H1 (cell line): ENCODE data around the gene CNOT6. TPM values are rescaled to one million over a fixed set of nuclear protein-coding genes. Genes with fewer than 3 reads are reported as not detected.
A peak's percentile ranks its signal among the peaks of the same experiment; 100 is the strongest.

Source experiments
- CTCF ChIA-PET: fragments of 300-600 bp; sonication (Branson Sonifier 250); formaldehyde crosslinking; loops from one replicate; lab custom pipeline; 2021; ENCODE audit not compliant: partially characterized antibody; lab: Charles Lee
- POLR2A ChIA-PET: fragments of 300-600 bp; sonication (Branson Sonifier 250); formaldehyde crosslinking; loops from one replicate; lab custom pipeline; 2021; ENCODE audit warnings: inconsistent platforms; ENCODE audit not compliant: partially characterized antibody; lab: Charles Lee
- DNase-seq, 2 experiments: peaks; one replicate each; pipeline versions ENCODE4 v3.0.0 to v3.0.0-alpha.2; 2010 to 2022; ENCODE audit warnings: low spot score in 2 of 2, low read depth in 1 of 2, mixed read lengths in 1 of 2
- FAIRE-seq: peaks from 2 replicates; lab custom pipeline; 2011; peaks lifted over from hg19 to GRCh38; lab: Jason Lieb, UNC
- H2AFZ ChIP-seq: 2 replicates; pipeline ENCODE4 v1.8.1; 2012; ENCODE audit warnings: low read length, inconsistent platforms
- H2AK5ac ChIP-seq: 2 replicates; pipeline ENCODE4 v1.6.1; 2013; ENCODE audit warnings: low read depth, low read length
- H2BK120ac ChIP-seq: replicated peaks from 2 replicates; pipeline ENCODE3; 2013; ENCODE audit warnings: low read depth, low read length, inconsistent platforms
- H2BK12ac ChIP-seq: 2 replicates; pipeline ENCODE4 v1.6.1; 2013; ENCODE audit warnings: low read depth, low read length
- H2BK15ac ChIP-seq: 2 replicates; pipeline ENCODE4 v1.6.1; 2013; ENCODE audit warnings: low read length
- H2BK20ac ChIP-seq: 2 replicates; pipeline ENCODE4 v1.6.1; 2013; ENCODE audit warnings: low read length
- H2BK5ac ChIP-seq: 2 replicates; pipeline ENCODE4 v1.6.1; 2013; ENCODE audit warnings: low read depth, low read length
- H3K14ac ChIP-seq: 2 replicates; pipeline ENCODE4 v1.6.1; 2013; ENCODE audit warnings: inconsistent platforms; ENCODE audit not compliant: insufficient read length
- H3K18ac ChIP-seq: 2 replicates; pipeline ENCODE4 v1.6.1; 2013; ENCODE audit warnings: low read length; ENCODE audit errors: extremely low read depth
- H3K23ac ChIP-seq: 2 replicates; pipeline ENCODE4 v1.6.1; 2013; ENCODE audit warnings: inconsistent platforms; ENCODE audit not compliant: insufficient read length
- H3K23me2 ChIP-seq: 2 replicates; pipeline ENCODE4 v1.6.1; 2013; ENCODE audit warnings: low read depth, low read length
- H3K27ac ChIP-seq: 2 replicates; pipeline ENCODE4 v1.6.1; 2011; ENCODE audit warnings: low read depth, low read length, inconsistent platforms
- H3K27me3 ChIP-seq, 4 experiments: replicated peaks in 1 of 4; 1 replicate in 1 of 4; 2 replicates in 3 of 4; pipeline versions ENCODE4 v1.6.1 to v1.8.1; 2011 to 2013; ENCODE audit warnings: low read length in 3 of 4, mild to moderate bottlenecking in 3 of 4, inconsistent platforms in 2 of 4, mixed read lengths in 2 of 4, moderate library complexity in 1 of 4; ENCODE audit not compliant: control insufficient read depth in 3 of 4, insufficient read depth in 3 of 4; ENCODE audit errors: extremely low read depth in 1 of 4
- H3K36me3 ChIP-seq, 4 experiments: 2 replicates each; pipeline versions ENCODE4 v1.6.1 to v1.8.1; 2011 to 2013; ENCODE audit warnings: mild to moderate bottlenecking in 4 of 4, low read length in 3 of 4, moderate library complexity in 2 of 4, control low read depth in 1 of 4, inconsistent platforms in 1 of 4; ENCODE audit not compliant: insufficient read depth in 4 of 4, control insufficient read depth in 2 of 4
- H3K4ac ChIP-seq: replicated peaks from 2 replicates; pipeline ENCODE3; 2013; ENCODE audit warnings: low read length, low read depth, mixed read lengths, inconsistent platforms; ENCODE audit not compliant: insufficient read length
- H3K4me1 ChIP-seq, 4 experiments: replicated peaks in 1 of 4; 1 replicate in 1 of 4; 2 replicates in 3 of 4; pipeline versions ENCODE4 v1.6.1 to v1.8.1; 2011 to 2013; ENCODE audit warnings: low read length in 3 of 4, inconsistent platforms in 2 of 4, mixed read lengths in 1 of 4; ENCODE audit not compliant: insufficient read depth in 4 of 4, control insufficient read depth in 3 of 4
- H3K4me2 ChIP-seq, 2 experiments: 2 replicates each; pipeline versions ENCODE4 v1.6.1 to v1.8.1; 2011 to 2013; ENCODE audit warnings: low read depth in 2 of 2, low read length in 2 of 2, control low read depth in 1 of 2, inconsistent platforms in 1 of 2, mild to moderate bottlenecking in 1 of 2; ENCODE audit not compliant: insufficient read depth in 1 of 2
- H3K4me3 ChIP-seq, 4 experiments: fragments of 200-600, 300-600 bp in 1 of 4; sonication (generic), shearing (Covaris generic), sonication (Bioruptor Twin) in 1 of 4; 2 replicates each; pipeline versions ENCODE4 v1.5.1 to v1.8.1; 2011 to 2016; ENCODE audit warnings: low read length in 4 of 4, low read depth in 3 of 4, control low read depth in 2 of 4, inconsistent platforms in 2 of 4, mild to moderate bottlenecking in 2 of 4, mixed read lengths in 1 of 4, moderate library complexity in 1 of 4; ENCODE audit not compliant: insufficient read depth in 2 of 4; ENCODE audit errors: extremely low read depth in 1 of 4
- H3K56ac ChIP-seq: replicated peaks from 2 replicates; pipeline ENCODE3; 2013; ENCODE audit warnings: low read depth, mild to moderate bottlenecking, mixed read lengths, low read length, inconsistent platforms; ENCODE audit not compliant: insufficient read length
- H3K79me1 ChIP-seq: 2 replicates; pipeline ENCODE4 v1.6.1; 2013; ENCODE audit warnings: low read depth, low read length, control low read depth
- H3K79me2 ChIP-seq, 2 experiments: 2 replicates each; pipeline versions ENCODE4 v1.6.1 to v1.8.1; 2012 to 2013; ENCODE audit warnings: low read length in 2 of 2, mild to moderate bottlenecking in 2 of 2, inconsistent platforms in 1 of 2; ENCODE audit not compliant: insufficient read depth in 2 of 2, control insufficient read depth in 1 of 2
- H3K9ac ChIP-seq, 4 experiments: replicated peaks in 1 of 4; 1 replicate in 1 of 4; 2 replicates in 3 of 4; pipeline versions ENCODE4 v1.6.1 to v1.8.1; 2011 to 2013; ENCODE audit warnings: low read depth in 3 of 4, low read length in 3 of 4, control low read depth in 2 of 4, mild to moderate bottlenecking in 2 of 4, moderate library complexity in 2 of 4, inconsistent platforms in 1 of 4; ENCODE audit errors: extremely low read depth in 1 of 4
- H3K9me3 ChIP-seq, 2 experiments: 2 replicates each; pipeline versions ENCODE4 v1.6.1 to v1.8.1; 2012 to 2013; ENCODE audit warnings: mild to moderate bottlenecking in 2 of 2, moderate library complexity in 2 of 2, control low read depth in 1 of 2, inconsistent platforms in 1 of 2, low read depth in 1 of 2, low read length in 1 of 2, mixed read lengths in 1 of 2; ENCODE audit not compliant: insufficient read depth in 2 of 2
- H4K20me1 ChIP-seq, 2 experiments: replicated peaks in 1 of 2; 2 replicates each; pipeline versions ENCODE3 to v1.8.1; 2011 to 2013; ENCODE audit warnings: inconsistent platforms in 2 of 2, low read length in 2 of 2, mild to moderate bottlenecking in 1 of 2; ENCODE audit not compliant: insufficient read depth in 2 of 2, control insufficient read depth in 1 of 2
- H4K5ac ChIP-seq: 2 replicates; pipeline ENCODE4 v1.6.1; 2013; ENCODE audit warnings: low read length, low read depth, mixed read lengths, inconsistent platforms; ENCODE audit not compliant: insufficient read length
- H4K8ac ChIP-seq: 2 replicates; pipeline ENCODE4 v1.8.0; 2013; ENCODE audit warnings: mild to moderate bottlenecking, moderate library complexity, low read length, inconsistent platforms; ENCODE audit not compliant: insufficient read depth; ENCODE audit errors: extremely low read depth
- H4K91ac ChIP-seq: replicated peaks from 2 replicates; pipeline ENCODE3; 2013; ENCODE audit warnings: low read length, mixed read lengths, inconsistent platforms; ENCODE audit not compliant: insufficient read length
- CBX5 ChIP-seq: fragments of 300-800, 300-1000 bp; sonication (generic); IDR thresholded peaks from 2 replicates; pipeline ENCODE4 v1.7.1; 2016; ENCODE audit warnings: antibody characterized with exemption, low read length, low read depth
- CTCF ChIP-seq, 3 experiments: IDR thresholded peaks; 1 replicate in 2 of 3; 2 replicates in 1 of 3; pipeline versions ENCODE4 v1.5.1 to v1.6.1; 2011; ENCODE audit warnings: low read length in 3 of 3, mild to moderate bottlenecking in 3 of 3, inconsistent platforms in 2 of 3, low read depth in 1 of 3, moderate library complexity in 1 of 3; ENCODE audit not compliant: insufficient read depth in 1 of 3; ENCODE audit errors: control extremely low read depth in 1 of 3
- GTF2F1 ChIP-seq: IDR thresholded peaks from 2 replicates; pipeline ENCODE4 v1.6.1; 2012; ENCODE audit warnings: low read depth, low read length, improper control_type of control experiment, borderline replicate concordance
- MAX ChIP-seq: IDR thresholded peaks from 2 replicates; pipeline ENCODE4 v1.6.1; 2012; ENCODE audit warnings: inconsistent platforms
- PHF8 ChIP-seq: fragments of 200-600 bp; sonication (generic); conservative IDR thresholded peaks from 2 replicates; pipeline ENCODE4 v1.7.1; 2012; ENCODE audit warnings: low read depth, mild to moderate bottlenecking, inconsistent platforms, low read length, moderate library complexity
- SP1 ChIP-seq: IDR thresholded peaks from 2 replicates; pipeline ENCODE4 v1.6.1; 2011; ENCODE audit warnings: low read depth, low read length
- SUZ12 ChIP-seq: fragments of 200-600 bp; sonication (generic); IDR thresholded peaks from 2 replicates; pipeline ENCODE4 v1.6.1; 2012; ENCODE audit warnings: mild to moderate bottlenecking, inconsistent platforms, low read length, moderate library complexity, mixed read lengths
- TAF1 ChIP-seq: IDR thresholded peaks from 2 replicates; pipeline ENCODE4 v1.6.1; 2011; ENCODE audit warnings: mild to moderate bottlenecking, low read depth, low read length
- TAF7 ChIP-seq: optimal IDR thresholded peaks from 2 replicates; pipeline ENCODE3; 2011; ENCODE audit warnings: low read depth, mild to moderate bottlenecking, inconsistent platforms, low read length, moderate library complexity, borderline replicate concordance
- WGBS, 2 experiments: shearing (Covaris generic) in 1 of 2; methylation state at CpG; one replicate each; pipeline versions ENCODE4 v1.1.6 to v1.1.7; 2013 to 2015; ENCODE audit warnings: low lambda C conversion rate in 2 of 2, mixed read lengths in 2 of 2, inconsistent platforms in 1 of 2, low coverage in 1 of 2, missing lambda C conversion rate in 1 of 2; ENCODE audit not compliant: insufficient replicate concordance in 2 of 2, insufficient coverage in 1 of 2, insufficient read length in 1 of 2; ENCODE audit errors: extremely low coverage in 1 of 2, missing lambda C conversion rate in 1 of 2; 5-methylcytosine and 5-hydroxymethylcytosine counted together
- polyA plus RNA-seq, 7 experiments: library from polyadenylated mRNA; depleted of rRNA in 3 of 7; stranded (reverse) in 5 of 7; unstranded in 2 of 7; fragments of >200 nt in 5 of 7; fragments of 200-250 nt in 2 of 7; gene quantifications; 1 replicate in 5 of 7; 2 replicates in 1 of 7; 4 replicates in 1 of 7; pipeline versions ENCODE4 v1.2.1 to v1.2.3, GENCODE V29; 2011 to 2013; ENCODE audit warnings: missing spikeins in 2 of 7, mixed read lengths in 2 of 7
- total RNA-seq: library from RNA; stranded (reverse); fragmentation: NEBNext Ultra II Directional; extraction: Animal tissue kit (Norgen Biotek cat#: 25700); gene quantifications from 2 replicates; pipeline ENCODE4 v1.2.1, GENCODE V29; 2021

Gene CNOT6
- total and polyA plus RNA-seq, 2 of the 8 experiments (the other 6 are each of a cell fraction or from before 2014, with no cell fraction given) = 10.7 to 45.4 TPM

GRCh38 chr5:180611140-180611850 lies 117.1 kb downstream of the CNOT6 start:
- FAIRE-seq = no peak
- 87% methylated on average over 19 of the region's 30 CpGs; no CpG with 5 or more reads in 1 of the 2 experiments for WGBS, 2 experiments
- H3K4me3 ChIP-seq = no peak overlapping the region
- H3K27me3 ChIP-seq = 0 out of 7 replicates have a peak, but pooled peaks cover 0 to 1% (median 0%) of the 10 kb centered on the region in 4 experiments
- no peak overlapping the region for H2AFZ ChIP-seq
- no peak overlapping the region for H2BK15ac ChIP-seq
- no peak overlapping the region for H3K27ac ChIP-seq
- H2BK12ac ChIP-seq = no peak overlapping the region
- peaks cover 0 to 1% of the 10 kb centered on the region in 2 experiments for H4K20me1 ChIP-seq
- no peak overlapping the region for H3K18ac ChIP-seq
- H3K23ac ChIP-seq = no peak overlapping the region
- no peaks in the 10 kb centered on the region for H3K36me3 ChIP-seq
- ChIA-PET POLR2A (interaction anchor here (0.7 to 1.1 kb wide), 2 partner anchors 22 to 47 kb away, joined by 3 read pairs; no protein-coding TSS in a partner anchor), CTCF (interaction anchor here (0.8 to 7.4 kb wide), 11 partner anchors 9 to 189 kb away, joined by 3 to 52 read pairs (median 5); no protein-coding TSS in a partner anchor)
- no peaks in the 10 kb centered on the region; a peak in 1 of 7 replicates for H3K4me1 ChIP-seq
- H3K79me1 ChIP-seq = no peaks in the 10 kb centered on the region
- H4K91ac ChIP-seq = no peak overlapping the region
- H3K4ac ChIP-seq = no peak overlapping the region
- H3K14ac ChIP-seq = no peak overlapping the region
- H3K56ac ChIP-seq = no peak overlapping the region
- no peak overlapping the region for H2BK5ac ChIP-seq
- no peak overlapping the region for H4K5ac ChIP-seq
- no peak overlapping the region; the same call in none of the 2 replicates for H4K8ac ChIP-seq
- H3K9ac ChIP-seq = no peak overlapping the region
- no peak for DNase-seq
- no peak overlapping the region for H2BK120ac ChIP-seq
- no peaks in the 10 kb centered on the region for H3K79me2 ChIP-seq
- no peaks in the 10 kb centered on the region for H3K23me2 ChIP-seq
- H3K9me3 ChIP-seq = no peaks in the 10 kb centered on the region
- no peak overlapping the region for H2AK5ac ChIP-seq
- H2BK20ac ChIP-seq = no peak overlapping the region
- H3K4me2 ChIP-seq = no peak overlapping the region
- no peak for TF ChIP-seq SUZ12
- no peak for TF ChIP-seq CBX5
- peak in 2 of 3 experiments; percentile 56 to 59; a peak in 3 of 4 replicates for TF ChIP-seq CTCF (IDR thresholded peaks at IDR 0.05; ENCODE audit: control extremely low read depth in 1 of 3, insufficient read depth in 1 of 3, low read depth in 1 of 3, low read length in 3 of 3)
- no peak for TF ChIP-seq SP1
- TF ChIP-seq MAX = peak; percentile 19; the same call in 1 of the 2 replicates
- no peak for TF ChIP-seq PHF8
- TF ChIP-seq TAF1 = no peak
- no peak for TF ChIP-seq GTF2F1
- TF ChIP-seq TAF7 = no peak
